Fibroblast of skin of right biceps (primary cell): Measurements from ENCODE around the gene MTSS2.
A peak's percentile ranks its signal among the peaks of the same experiment; 100 is the strongest.

Experiments used
- DNase-seq: peaks from one replicate; pipeline ENCODE4 v3.0.0-alpha.2; 2013

MTSS2 gene

GRCh38 chr16:70714581-70715054 lies 28.8 kb upstream of the MTSS2 start:
- no peak for DNase-seq

GRCh38 chr16:70713824-70714223 lies 28.0 kb upstream of the MTSS2 start:
- DNase-seq, result no peak

- DNase-seq, result no peak
These were observed 27.5 kb upstream of the MTSS2 start for GRCh38 chr16:70713342-70713741.

GRCh38 chr16:70712942-70713341 lies 27.1 kb upstream of the MTSS2 start:
- DNase-seq, result no peak

GRCh38 chr16:70712359-70712758 lies 26.5 kb upstream of the MTSS2 start:
- DNase-seq, result no peak

DNA sequence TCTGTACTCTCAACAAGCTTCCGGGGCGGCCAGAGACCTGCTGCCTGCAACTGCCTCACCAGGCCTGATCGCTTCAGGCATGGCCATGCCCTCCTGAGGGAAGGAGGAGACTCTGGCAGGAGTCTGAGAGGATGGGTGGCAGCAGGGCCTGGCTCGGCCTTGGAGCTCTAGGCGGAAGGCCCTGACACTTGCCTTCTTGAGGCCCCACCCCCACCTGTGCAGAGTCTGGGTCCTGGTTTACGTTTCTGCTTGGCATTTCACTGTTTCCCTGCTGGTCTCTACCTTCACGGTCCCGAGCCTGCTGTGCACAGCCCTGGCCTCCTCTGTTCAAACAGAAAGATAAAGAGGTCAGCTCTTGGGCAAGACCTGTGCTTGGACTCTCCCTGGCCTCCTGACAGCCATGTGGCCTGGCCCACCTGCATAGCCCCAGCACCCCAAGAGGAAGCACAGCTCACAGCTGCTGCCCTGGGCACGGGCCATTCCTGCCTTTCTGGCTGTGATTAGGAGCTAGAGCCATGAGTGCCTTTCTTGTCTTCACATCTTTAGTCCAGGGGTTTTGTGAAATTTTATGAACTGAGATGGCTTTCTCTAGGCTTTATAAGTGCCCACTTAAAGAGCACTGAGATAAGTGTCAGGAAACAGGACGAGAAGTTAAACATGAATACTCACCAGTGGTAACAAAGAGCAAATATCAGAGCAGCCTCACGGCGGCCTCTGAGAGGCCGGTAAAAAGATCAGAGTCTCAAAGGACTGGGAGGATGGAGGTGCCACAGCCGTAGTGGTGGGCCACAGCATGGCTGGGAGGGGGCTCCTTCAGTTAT lies 25.6 kb upstream of the MTSS2 start:
- no peak for DNase-seq

GRCh38 chr16:70710422-70711210 lies 24.8 kb upstream of the MTSS2 start:
- DNase-seq, result no peak

DNA sequence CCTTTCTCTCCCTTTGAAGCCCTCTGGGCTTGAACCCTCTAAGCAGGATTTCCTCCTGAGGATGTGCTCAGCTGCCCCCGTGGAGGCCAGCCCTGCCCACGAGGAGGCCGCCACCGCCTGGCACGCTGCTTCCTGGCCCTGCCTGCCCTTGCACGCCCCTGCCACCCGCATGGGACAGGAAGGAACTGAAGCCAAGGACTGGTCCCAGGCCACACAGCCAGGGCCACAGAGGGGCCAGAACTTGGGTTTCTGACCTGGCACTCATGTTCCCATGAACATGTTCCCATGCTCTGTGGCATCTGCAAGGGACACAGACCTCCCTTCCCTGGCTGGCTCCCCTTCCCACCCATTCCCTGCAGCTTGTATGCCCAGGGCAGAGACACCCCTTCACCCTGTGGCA lies 24.1 kb upstream of the MTSS2 start:
- DNase-seq, result no peak

- no peak for DNase-seq
These were observed 23.6 kb upstream of the MTSS2 start for GRCh38 chr16:70709457-70709856.

DNA sequence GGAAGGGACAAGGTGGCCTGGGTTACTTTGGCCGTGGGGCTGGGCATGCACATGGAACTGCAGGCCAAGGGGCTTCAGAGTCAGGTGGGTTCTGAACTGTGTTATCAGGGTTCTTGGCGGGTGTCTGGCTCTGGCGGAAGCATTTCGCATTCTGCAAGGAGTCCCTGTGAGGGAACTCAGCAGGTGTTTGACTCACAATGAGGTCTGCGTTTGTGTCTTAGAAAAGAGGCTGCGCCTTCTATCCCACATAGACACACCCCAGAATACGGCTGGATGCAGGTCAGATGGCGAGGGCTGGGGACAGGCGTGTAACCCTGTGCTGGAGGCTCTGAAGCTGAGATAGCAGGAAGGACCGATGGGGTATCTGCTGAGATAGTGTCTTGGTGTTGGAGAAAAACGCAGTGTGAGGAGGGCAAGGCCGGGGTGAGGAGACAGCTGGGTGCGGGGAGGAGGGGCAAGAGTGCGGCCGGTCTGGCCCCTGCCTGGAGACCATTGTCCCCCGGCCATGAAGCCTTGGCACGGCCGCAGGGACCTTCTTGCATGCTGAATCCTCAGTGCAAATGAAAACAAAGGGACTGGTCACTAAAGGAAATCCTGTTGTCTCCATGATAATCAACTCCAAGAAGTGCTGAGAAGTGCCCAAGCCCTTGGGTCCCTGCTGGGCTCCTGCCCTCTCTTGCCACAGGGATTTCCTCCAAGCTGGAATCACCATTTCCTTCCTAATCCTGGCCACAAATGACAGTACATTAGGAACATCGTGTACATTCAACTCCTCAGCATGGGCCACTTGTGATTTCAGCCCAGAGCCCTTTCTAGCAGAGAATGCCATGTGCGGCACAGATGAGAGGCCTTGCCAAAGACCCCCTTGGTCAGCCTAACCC lies 22.8 kb upstream of the MTSS2 start:
- no peak for DNase-seq

- peak; percentile 88 for DNase-seq
These were observed 21.2 kb upstream of the MTSS2 start for GRCh38 chr16:70706948-70707465.

- DNase-seq, result no peak
These were observed 19.2 kb upstream of the MTSS2 start for GRCh38 chr16:70705056-70705455.

- no peak for DNase-seq
These were observed 18.7 kb upstream of the MTSS2 start for GRCh38 chr16:70704586-70704985.

- no peak for DNase-seq
These were observed 18.1 kb upstream of the MTSS2 start for GRCh38 chr16:70703835-70704381.

DNA sequence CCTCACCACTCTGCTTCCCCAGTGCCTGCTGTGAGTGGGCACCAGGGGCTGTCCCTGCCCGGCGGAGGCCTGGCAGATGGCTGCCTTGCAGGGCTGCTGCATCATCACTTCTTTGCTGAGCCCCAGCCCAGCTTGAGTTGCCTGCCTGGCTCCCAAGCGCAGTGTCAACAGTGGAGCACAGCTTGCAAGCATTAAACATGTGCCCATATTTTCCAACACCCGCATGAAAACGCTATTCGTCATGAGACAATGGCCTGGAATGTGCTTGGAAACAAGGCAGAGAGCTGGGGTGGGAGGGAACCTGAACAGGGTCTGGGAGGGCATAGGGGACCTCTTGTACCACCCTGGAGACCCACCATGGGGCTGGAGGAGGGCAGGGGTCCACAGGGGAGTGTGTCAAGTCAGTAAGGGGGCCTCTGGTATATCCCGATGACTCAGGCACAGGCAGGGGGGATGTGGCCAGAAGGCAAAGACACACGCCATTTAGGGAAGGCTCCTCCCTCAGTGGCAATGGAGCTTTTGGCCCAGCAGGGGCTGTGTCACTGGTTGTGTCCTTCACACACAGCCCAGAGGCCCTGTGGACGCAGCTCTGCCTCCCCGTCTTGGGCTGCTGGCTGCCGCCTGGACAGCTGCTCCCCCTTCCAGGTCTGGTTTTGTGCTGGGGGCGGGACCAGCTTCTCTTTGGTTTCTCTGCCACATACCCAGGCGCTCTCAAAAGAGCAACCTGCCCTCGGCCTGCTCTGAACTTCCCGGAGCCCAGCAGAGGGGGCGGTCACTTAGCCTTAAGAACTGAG lies 17.4 kb upstream of the MTSS2 start:
- DNase-seq, result peak; percentile 92

- DNase-seq, result no peak
These were observed 16.8 kb upstream of the MTSS2 start for GRCh38 chr16:70702624-70703023.

DNA sequence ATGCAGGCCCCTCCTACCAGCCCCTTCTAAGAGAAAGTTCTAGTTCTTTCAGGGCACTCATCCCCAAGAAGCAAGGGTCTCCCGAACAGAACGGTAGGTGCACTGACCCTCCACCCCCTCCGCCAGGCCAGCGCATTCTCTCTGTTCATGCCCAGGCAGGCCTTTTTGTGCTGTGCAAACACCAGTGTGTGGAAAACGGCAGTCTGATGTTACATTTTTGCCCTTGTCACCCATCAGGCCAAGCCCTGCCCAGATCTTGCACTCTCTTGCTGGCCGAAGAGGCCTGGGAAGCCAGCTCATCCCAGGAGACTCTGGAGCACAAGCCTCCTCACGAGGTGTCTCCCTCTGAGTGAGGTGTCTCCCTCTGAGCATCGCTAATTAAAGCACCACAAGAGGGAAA lies 16.1 kb upstream of the MTSS2 start:
- no peak for DNase-seq

GRCh38 chr16:70701596-70701995 lies 15.7 kb upstream of the MTSS2 start:
- DNase-seq, result no peak

DNA sequence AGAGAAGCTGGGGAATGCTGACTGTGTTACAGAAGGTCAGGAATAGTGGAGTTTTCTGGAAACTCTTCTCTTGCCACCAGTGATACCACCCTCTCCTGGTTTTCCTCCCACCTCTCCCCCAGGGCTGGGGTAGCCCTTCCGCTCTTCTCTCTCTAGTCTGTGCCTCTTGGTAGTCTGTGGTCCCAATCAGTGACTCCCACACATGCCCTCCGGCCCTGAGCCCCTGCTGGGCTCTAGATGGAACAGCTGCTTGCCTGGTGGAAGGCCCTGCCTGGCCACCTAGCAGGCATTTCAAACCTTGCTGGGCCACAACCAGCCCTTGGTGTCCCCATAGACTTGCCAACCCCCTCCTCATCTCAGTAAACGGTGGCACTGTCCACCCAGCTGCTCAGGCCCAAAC lies 15.2 kb upstream of the MTSS2 start:
- no peak for DNase-seq

DNA sequence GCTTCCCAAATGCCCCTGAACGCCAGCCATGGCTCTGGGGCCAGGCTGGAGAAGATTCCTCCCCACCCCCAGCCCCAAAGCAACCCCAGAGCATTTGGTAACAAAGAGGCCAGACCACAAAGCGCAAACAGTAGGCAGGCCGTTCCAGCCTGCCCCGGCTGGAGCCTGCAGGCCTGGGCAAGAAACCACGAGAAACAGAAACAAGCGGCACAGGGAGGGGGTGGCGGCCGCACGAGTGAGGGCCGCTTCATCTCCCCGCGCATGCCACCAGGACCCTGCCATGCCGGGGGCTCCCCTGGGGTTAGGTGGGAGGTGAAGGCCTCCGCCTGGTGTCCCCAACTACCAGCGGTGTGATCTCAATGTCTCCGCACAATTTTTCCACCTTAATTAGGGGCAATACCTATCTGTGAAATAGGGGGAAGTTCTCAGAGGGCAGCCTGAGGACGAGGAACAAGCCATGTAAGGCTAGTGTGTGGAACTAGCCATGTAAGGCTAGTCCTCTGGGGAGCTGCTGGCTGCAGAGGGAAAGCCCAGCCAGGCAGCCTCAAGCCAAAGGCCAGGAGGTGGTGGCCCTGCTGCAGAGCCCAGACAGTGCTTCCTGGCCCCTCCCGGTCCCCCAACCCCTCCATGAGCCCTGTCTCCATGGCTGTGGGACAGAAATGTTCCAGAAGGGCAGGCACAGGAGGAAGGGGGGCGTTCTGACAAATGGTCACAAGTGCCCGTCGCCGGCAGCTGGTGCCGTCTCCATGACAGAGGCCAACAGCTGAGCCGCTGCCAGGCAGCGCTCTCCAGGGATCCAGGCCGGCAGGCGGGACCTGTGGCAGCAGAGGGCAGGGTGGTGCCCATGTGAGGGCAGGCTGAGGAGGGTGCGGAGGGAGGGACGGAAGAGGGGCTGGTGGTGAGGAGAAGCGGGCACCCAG lies 14.5 kb upstream of the MTSS2 start:
- DNase-seq, result no peak

DNA sequence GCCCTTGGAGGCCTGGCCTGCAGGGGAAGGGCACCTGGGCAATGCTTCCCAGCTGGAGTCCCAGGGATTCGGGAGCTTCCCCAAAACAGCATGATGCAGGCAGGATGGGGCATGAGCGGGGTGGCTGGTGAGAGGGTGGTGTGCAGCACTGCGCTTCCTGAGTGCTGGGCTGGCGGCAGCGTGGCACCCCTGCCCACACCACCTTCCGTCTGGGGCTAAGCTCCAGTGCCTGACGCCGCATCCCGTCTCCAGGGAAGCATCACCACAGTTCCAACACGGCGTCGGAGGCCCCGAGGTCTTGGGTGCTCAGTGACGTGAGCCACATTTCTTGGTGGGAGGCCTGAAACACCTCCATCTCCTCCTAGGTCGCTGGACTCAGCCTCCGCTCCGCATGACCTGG lies 13.8 kb upstream of the MTSS2 start:
- no peak for DNase-seq
